GM12872 (cell line): ENCODE data around the gene ST8SIA4.

ENCODE experiments used
- TF ChIP-seq, protein P1 (sequence below): IDR thresholded peaks from 3 replicates; pipeline ENCODE4 v1.5.1; 2011; ENCODE audit warnings: low read depth, mild to moderate bottlenecking, low read length, moderate library complexity; ENCODE audit not compliant: insufficient read depth

The ST8SIA4 gene

DNA sequence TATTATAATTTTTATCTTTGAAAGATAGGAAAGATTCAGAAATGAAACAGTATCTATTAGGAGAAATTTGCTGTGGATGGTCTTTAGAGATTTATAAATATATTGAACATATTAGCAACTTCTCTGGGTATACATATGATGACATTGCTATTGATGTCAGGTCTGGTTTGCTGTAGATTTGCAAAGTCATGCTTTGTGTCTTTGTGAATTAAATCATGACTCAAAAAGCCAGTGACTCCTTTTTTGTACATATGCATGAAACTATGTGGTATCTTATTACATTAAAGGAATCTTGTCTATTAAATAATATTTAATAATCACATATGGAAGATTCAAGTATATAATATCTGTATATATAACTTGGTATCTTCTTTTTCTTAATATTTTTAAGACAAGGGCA is 141.9 kb downstream of the ST8SIA4 start:
- TF ChIP-seq, protein P1, sequence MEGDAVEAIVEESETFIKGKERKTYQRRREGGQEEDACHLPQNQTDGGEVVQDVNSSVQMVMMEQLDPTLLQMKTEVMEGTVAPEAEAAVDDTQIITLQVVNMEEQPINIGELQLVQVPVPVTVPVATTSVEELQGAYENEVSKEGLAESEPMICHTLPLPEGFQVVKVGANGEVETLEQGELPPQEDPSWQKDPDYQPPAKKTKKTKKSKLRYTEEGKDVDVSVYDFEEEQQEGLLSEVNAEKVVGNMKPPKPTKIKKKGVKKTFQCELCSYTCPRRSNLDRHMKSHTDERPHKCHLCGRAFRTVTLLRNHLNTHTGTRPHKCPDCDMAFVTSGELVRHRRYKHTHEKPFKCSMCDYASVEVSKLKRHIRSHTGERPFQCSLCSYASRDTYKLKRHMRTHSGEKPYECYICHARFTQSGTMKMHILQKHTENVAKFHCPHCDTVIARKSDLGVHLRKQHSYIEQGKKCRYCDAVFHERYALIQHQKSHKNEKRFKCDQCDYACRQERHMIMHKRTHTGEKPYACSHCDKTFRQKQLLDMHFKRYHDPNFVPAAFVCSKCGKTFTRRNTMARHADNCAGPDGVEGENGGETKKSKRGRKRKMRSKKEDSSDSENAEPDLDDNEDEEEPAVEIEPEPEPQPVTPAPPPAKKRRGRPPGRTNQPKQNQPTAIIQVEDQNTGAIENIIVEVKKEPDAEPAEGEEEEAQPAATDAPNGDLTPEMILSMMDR = no peak

DNA sequence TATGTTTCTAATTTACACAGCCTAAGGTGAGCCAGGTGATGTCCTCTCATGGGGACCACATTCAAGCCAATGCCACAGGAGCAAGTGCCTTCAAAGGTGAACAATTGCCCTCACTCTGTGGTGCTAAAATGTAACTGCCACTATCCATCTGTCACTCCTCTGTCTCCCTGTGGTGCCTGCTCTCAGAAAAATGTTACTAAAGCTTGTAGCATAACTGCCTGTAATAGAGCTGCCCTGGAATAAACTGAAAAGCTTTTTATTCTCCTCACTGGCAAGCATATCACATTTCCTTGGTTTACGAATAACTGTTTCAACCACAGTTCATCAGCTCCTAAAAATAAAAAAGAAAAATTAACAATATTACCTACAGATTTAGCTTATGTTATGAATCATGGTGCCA is 142.4 kb downstream of the ST8SIA4 start:
- TF ChIP-seq, protein P1 = no peak

DNA sequence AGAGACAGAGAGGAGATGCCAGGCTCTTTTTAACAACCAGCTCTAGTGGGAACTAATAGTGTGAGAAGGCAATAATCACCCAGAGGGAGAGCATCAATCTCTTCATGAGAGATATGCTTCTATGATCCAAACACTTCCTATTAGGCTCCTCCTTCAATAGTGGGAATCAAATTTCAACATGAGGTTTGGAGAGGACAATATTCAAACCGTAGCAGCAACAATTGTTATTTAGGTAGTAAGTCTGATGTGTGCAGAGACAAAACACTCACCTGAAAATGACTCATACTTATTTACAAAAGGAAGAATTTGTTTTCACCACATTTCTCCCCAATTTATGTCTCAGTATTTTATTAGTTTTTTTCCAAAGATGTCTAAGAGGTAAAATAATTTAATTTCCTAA is 144.3 kb downstream of the ST8SIA4 start:
- TF ChIP-seq, protein P1 = no peak

DNA sequence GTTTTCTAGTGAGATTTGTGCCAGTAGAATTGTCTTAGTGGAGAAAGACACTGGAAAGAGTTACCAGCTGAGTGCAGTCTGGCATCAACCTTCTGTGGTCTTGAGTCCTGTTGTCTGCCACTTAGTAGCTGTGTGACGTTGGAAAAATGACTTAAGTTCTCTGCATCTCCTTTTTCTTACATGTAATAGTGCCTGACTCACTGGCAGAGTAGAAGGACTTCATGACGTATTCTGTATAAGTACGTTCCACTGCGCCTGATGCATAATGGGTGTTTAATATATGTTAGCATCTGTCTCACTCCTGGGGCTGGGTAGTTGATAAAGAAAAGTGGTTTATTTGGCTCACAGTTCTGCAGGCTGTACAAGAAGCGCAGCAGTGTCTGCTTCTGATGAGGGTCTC is 144.8 kb downstream of the ST8SIA4 start:
- TF ChIP-seq, protein P1 = no peak

DNA sequence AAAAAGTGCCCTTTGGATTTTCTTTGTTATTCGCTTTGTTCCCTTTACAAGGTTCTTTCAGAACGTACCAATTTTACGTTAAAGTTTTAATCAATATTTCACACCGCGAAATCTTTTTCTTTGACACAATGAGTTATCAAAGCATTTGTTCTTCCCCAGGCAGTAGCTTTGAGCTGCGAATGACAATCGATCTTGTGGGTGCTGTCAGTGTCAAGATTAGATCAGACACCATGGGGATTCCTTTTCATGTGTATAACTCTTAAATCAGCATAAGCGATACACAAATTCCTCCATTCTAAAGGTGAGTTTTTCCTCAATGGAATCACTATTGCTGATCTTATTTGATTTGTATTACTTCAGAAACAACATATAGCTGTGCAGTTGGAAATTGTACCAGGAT is 145.5 kb downstream of the ST8SIA4 start:
- TF ChIP-seq, protein P1 = no peak
